Measurements from ENCODE around the gene NEDD4L.

The NEDD4L gene

DNA sequence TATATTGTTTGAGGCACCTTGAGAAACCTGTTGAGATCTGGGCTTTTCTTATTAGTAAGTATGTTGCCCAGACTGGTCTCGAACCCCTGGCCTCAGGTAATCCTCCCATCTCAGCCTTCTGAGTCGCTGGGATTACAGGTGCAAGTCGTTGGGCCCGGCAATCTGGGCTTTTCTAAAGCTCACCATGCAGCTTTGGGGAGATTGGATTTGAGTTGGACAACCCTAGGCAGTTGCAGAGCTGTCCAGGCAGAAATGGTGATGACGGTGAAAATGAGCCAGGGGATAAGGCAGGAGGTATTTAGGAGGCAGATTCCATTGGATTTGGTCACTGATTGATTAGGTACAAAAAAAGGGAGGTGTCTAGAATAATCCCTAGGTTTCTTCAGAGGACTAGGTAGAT, 16.2 kb downstream of the NEDD4L start:
- TF ChIP-seq, protein P1, sequence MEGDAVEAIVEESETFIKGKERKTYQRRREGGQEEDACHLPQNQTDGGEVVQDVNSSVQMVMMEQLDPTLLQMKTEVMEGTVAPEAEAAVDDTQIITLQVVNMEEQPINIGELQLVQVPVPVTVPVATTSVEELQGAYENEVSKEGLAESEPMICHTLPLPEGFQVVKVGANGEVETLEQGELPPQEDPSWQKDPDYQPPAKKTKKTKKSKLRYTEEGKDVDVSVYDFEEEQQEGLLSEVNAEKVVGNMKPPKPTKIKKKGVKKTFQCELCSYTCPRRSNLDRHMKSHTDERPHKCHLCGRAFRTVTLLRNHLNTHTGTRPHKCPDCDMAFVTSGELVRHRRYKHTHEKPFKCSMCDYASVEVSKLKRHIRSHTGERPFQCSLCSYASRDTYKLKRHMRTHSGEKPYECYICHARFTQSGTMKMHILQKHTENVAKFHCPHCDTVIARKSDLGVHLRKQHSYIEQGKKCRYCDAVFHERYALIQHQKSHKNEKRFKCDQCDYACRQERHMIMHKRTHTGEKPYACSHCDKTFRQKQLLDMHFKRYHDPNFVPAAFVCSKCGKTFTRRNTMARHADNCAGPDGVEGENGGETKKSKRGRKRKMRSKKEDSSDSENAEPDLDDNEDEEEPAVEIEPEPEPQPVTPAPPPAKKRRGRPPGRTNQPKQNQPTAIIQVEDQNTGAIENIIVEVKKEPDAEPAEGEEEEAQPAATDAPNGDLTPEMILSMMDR (IDR thresholded peaks at IDR 0.05; ENCODE audit: borderline replicate concordance, insufficient read depth, low read depth, low read length) = no peak

DNA sequence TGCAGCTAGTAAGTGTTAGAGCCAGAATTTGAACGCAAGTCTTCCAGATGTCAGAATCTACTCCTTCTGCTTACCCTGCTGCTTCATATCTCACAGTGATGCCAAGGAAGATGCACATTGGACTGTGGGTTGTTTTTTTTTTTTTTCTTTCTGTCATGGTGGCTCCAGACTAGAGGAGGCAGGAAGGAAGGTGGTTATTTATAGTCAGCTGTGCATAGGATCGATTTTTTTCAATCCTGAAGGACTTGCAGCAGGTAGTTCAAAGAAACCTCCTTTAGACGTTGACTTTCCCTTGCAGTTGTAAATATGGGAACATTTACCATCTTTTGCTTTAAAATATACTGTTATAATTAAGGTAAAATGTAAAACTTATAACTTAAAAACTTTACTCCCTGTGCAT, 17.3 kb downstream of the NEDD4L start:
- H3K4me3 ChIP-seq (ENCODE audit: low read depth, low read length) = no peak overlapping the region
- TF ChIP-seq, protein P1 (IDR thresholded peaks at IDR 0.05; ENCODE audit: borderline replicate concordance, insufficient read depth, low read depth, low read length) = no peak

More for the DNA sequence above, 16.2 kb downstream of the NEDD4L start:
- H3K4me3 ChIP-seq (ENCODE audit: low read depth, low read length) = no peak overlapping the region

DNA sequence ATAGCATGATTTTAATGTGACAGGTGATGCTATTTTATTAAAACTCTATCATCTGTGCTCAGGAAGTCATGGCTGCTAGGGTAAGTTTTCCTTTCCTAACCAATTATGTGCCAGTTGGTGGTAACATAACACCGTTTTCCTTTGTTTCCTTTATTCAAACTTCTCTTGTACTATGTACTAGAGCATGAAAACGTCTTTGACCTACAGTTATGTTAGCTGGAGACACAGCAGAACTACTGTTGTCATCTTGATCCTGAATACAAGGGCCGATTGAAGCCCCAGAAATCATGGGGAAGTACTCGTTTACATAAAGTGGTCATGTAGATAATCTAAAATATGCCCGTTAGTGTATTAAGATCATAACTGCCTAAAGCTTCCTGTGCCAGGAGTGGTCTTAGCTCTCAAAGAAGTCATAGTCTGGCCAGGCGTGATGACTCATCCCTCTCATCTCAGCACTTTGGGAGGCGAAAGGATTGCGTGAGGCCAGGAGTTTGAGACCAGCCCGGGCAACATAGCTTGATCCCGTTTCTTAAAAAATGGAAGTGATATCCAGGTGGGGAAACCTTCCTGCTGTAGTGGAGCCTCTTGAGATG, 20.5 kb downstream of the NEDD4L start:
- TF ChIP-seq, protein P1 (IDR thresholded peaks at IDR 0.05; ENCODE audit: borderline replicate concordance, insufficient read depth, low read depth, low read length) = no peak
- no peak overlapping the region for H3K4me3 ChIP-seq (ENCODE audit: low read depth, low read length)

DNA sequence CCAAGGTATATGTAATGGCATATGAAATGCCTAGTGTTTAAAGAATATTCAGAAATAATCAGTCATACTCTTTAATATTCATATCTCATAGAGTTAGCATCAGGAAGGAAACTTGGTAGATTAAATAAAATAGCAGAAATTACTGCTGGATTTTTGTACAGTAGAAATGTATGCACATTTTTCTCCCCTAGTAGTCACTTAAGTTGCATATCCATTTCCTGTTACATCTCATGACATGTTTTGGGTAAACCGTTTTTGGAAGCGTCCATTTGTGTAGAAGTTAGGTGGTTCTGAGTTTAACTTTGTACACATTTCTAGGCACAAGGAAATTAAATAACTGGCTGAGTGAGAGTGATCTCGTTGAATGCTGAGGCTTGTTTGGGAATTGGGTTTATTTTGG, 21.9 kb downstream of the NEDD4L start:
- H3K4me3 ChIP-seq (ENCODE audit: low read depth, low read length) = no peak overlapping the region
- TF ChIP-seq, protein P1 (IDR thresholded peaks at IDR 0.05; ENCODE audit: borderline replicate concordance, insufficient read depth, low read depth, low read length) = no peak

DNA sequence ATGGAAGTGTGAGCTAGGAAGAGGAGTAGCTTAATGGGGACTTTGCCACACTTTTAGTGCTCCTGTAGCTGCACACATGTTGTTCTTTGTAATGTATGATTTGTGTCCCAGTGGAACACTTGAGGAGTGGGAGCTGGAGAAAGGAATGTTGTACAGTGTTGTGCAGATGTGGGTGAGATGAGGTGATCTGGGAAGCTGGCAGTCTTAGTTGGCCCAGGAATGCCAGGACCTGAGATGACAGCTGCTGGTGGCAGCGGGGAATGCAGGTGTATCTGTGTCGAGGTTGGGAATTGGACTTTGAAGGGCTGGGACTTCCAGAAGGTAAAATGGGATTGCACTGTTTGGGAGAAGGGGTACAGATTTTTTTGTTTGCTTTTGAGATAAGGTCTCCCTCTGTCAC, 23.6 kb downstream of the NEDD4L start:
- H3K4me3 ChIP-seq (ENCODE audit: low read depth, low read length) = no peak overlapping the region
- TF ChIP-seq, protein P1 (IDR thresholded peaks at IDR 0.05; ENCODE audit: borderline replicate concordance, insufficient read depth, low read depth, low read length) = no peak

DNA sequence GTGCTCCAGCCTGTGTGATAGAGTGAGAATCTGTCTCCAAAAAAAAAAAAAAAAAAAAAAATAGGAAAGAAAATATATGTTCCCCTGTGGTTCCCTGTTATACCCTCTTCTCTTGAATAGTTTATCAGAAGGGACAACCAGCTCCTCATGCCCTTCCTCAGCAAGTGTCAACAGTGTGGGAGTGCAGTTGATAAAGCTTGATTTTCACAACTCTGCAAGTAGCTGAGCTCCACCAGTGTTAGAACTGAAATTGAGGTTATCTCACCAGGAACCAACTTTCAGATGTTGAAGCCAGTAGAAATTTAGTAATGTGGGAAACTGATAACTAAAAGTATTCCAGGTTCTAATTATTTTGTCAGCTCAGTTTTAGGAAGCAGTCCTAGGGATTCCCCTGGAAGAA, 25.1 kb downstream of the NEDD4L start:
- TF ChIP-seq, protein P1 (IDR thresholded peaks at IDR 0.05; ENCODE audit: borderline replicate concordance, insufficient read depth, low read depth, low read length) = no peak

DNA sequence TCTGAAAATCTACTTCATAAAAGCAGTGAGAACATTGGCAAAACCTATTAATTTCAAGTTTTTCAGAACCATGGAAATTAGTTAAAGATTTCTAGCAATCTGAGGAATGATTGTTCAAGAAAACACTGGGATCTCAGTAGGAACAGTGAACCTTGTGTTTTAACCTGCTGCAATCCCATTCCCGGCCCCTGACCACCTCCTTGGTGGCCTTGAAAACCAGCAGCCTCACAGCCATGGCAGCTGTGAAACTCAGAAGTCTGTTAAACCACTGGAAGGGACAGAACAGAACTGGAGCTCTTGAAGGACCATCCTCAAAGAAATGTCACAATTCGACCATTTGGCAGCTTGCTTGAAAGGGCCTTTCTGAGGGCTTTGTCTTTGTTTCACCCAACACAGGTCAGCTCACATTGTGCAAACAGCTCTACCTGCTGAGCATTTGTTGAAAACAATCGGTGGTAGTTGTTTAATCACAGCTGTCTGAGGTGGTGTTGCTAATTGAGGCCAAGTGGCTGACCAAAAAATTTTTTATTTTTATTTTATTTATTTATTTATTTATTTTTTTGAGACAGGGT, 25.8 kb downstream of the NEDD4L start:
- no peak overlapping the region for H3K4me3 ChIP-seq (ENCODE audit: low read depth, low read length)
- TF ChIP-seq, protein P1 (IDR thresholded peaks at IDR 0.05; ENCODE audit: borderline replicate concordance, insufficient read depth, low read depth, low read length) = no peak

More for the DNA sequence above, 25.1 kb downstream of the NEDD4L start:
- no peak overlapping the region for H3K4me3 ChIP-seq (ENCODE audit: low read depth, low read length)
